Prostate gland (tissue), 2 donors: ENCODE data around the gene KRTAP3-1. TPM values are rescaled to one million over a fixed set of nuclear protein-coding genes. Genes with fewer than 3 reads are reported as not detected.

ENCODE experiments used
- DNase-seq: peaks from one replicate; pipeline ENCODE4 v3.0.0-alpha.2; 2019; ENCODE audit warnings: low spot score
- H3K27ac ChIP-seq, 2 donors: fragments of 200-600 bp; sonication (generic); 2 replicates each; pipeline ENCODE4 v1.5.1; 2017 to 2019
- H3K27me3 ChIP-seq: fragments of 200-600 bp; sonication (generic); replicated peaks from 2 replicates; pipeline ENCODE4 v1.5.1; 2019; ENCODE audit not compliant: insufficient read depth
- H3K36me3 ChIP-seq, 2 donors: fragments of 200-600 bp; sonication (generic); 1 replicate in 1 of 2; 2 replicates in 1 of 2; pipeline versions ENCODE4 v1.5.1 to v1.8.1; 2017 to 2019
- H3K4me1 ChIP-seq: fragments of 200-600 bp; sonication (generic); replicated peaks from 2 replicates; pipeline ENCODE4 v1.5.1; 2019
- H3K4me3 ChIP-seq, 2 donors: fragments of 200-600 bp; sonication (generic); 2 replicates each; pipeline ENCODE4 v1.5.1; 2017 to 2019
- H3K9me3 ChIP-seq: fragments of 200-600 bp; sonication (generic); 2 replicates; pipeline ENCODE4 v1.5.1; 2017
- CTCF ChIP-seq, 4 experiments: fragments of 200-600 bp in 2 of 4; fragments of 450-650 bp in 2 of 4; sonication (generic) in 2 of 4; IDR thresholded peaks; 1 replicate in 3 of 4; 2 replicates in 1 of 4; pipeline ENCODE4 v1.5.1; 2016 to 2019; ENCODE audit warnings: antibody characterized with exemption in 4 of 4, mild to moderate bottlenecking in 2 of 4, moderate library complexity in 2 of 4
- POLR2A ChIP-seq: fragments of 450-650 bp; IDR thresholded peaks from one replicate; pipeline ENCODE4 v1.6.1; 2016; ENCODE audit warnings: antibody characterized with exemption, mild to moderate bottlenecking
- POLR2AphosphoS5 ChIP-seq: sonication (generic); formaldehyde crosslinking; IDR thresholded peaks from one replicate; pipeline ENCODE4 v1.6.1; 2017; ENCODE audit warnings: antibody characterized with exemption
- WGBS: methylation state at CpG from one replicate; pipeline ENCODE4 v1.1.5; 2018; 5-methylcytosine and 5-hydroxymethylcytosine counted together
- intact Hi-C: fragments of 100-400 bp; cut with DNase I; formaldehyde crosslinking; loops from one replicate; pipeline ENCODE4 v1.14.2; 2022
- total RNA-seq, 2 donors: library from RNA; depleted of rRNA; stranded (reverse); fragments of >200 nt; gene quantifications; one replicate each; pipeline ENCODE4 v1.1.0, GENCODE V29; 2016

The KRTAP3-1 gene
- total RNA-seq, 2 donors from 2014 or later = not detected

- TF ChIP-seq POLR2A (no peak), POLR2AphosphoS5 (no peak), CTCF (IDR thresholded peaks at IDR 0.05) (no peak)
- intact Hi-C loops = no loop called here
- H3K9me3 ChIP-seq = no peaks in the 10 kb centered on the region
- no peaks in the 10 kb centered on the region for H3K27me3 ChIP-seq
- no peak within 1 kb of the TSS for H3K4me3 ChIP-seq
- H3K27ac ChIP-seq = no peak within 1 kb of the TSS
- 72% methylated on average over 1 of the region's 1 CpG for WGBS
- H3K36me3 ChIP-seq = no peaks in the 10 kb centered on the region
- no peak for DNase-seq
- no peaks in the 10 kb centered on the region for H3K4me1 ChIP-seq
Observed at GRCh38 chr17:40966848-40967247, 42.1 kb downstream of the KRTAP3-1 start, which contains the start of gene KRT39. KRT39 (minus strand) TSS chr17:40966948; CDS start chr17:40966856, 92 bp downstream.

GRCh38 chr17:40963838-40964237 is 45.1 kb downstream of the KRTAP3-1 start:
- no peaks in the 10 kb centered on the region for H3K4me1 ChIP-seq
- TF ChIP-seq POLR2AphosphoS5 (no peak), POLR2A (no peak), CTCF (IDR thresholded peaks at IDR 0.05) (peak in 3 of 4 experiments; percentile 39 to 47 (median 43))
- H3K9me3 ChIP-seq = no peaks in the 10 kb centered on the region
- H3K27me3 ChIP-seq = no peaks in the 10 kb centered on the region
- H3K27ac ChIP-seq = no peak overlapping the region
- DNase-seq = no peak
- intact Hi-C loops = no loop called here
- no peak overlapping the region for H3K4me3 ChIP-seq
- no peaks in the 10 kb centered on the region for H3K36me3 ChIP-seq
- WGBS = 69% methylated on average over 1 of the region's 1 CpG

GRCh38 chr17:40962059-40962561 is 46.8 kb downstream of the KRTAP3-1 start:
- intact Hi-C loops = no loop called here
- no peaks in the 10 kb centered on the region for H3K27me3 ChIP-seq
- 60% methylated on average over 4 of the region's 4 CpGs for WGBS

GRCh38 chr17:40961591-40961990 is 47.3 kb downstream of the KRTAP3-1 start:
- peak overlapping the region; percentile 25 to 32 for H3K27ac ChIP-seq
- no peaks in the 10 kb centered on the region for H3K27me3 ChIP-seq
- H3K4me1 ChIP-seq = no peaks in the 10 kb centered on the region
- WGBS = 9% methylated on average over 1 of the region's 1 CpG
- no peak overlapping the region for H3K4me3 ChIP-seq
- intact Hi-C loops = no loop called here
- H3K9me3 ChIP-seq = no peaks in the 10 kb centered on the region
- TF ChIP-seq POLR2A (no peak), POLR2AphosphoS5 (no peak), CTCF (IDR thresholded peaks at IDR 0.05) (no peak)
- H3K36me3 ChIP-seq = no peaks in the 10 kb centered on the region
- no peak for DNase-seq

More at GRCh38 chr17:40962059-40962561, 46.8 kb downstream of the KRTAP3-1 start:
- no peaks in the 10 kb centered on the region for H3K36me3 ChIP-seq
- H3K4me1 ChIP-seq = no peaks in the 10 kb centered on the region
- H3K9me3 ChIP-seq = no peaks in the 10 kb centered on the region
- TF ChIP-seq POLR2AphosphoS5 = no peak
- no peak for TF ChIP-seq POLR2A
- TF ChIP-seq CTCF (IDR thresholded peaks at IDR 0.05) = no peak
- peak overlapping the region; percentile 25 to 32 for H3K27ac ChIP-seq
- DNase-seq = no peak
- no peak overlapping the region for H3K4me3 ChIP-seq

GRCh38 chr17:40960144-40960543 is 48.8 kb downstream of the KRTAP3-1 start:
- DNase-seq = no peak
- Histone ChIP-seq H3K27me3 (no peaks in the 10 kb centered on the region), H3K27ac (no peak overlapping the region), H3K36me3 (no peaks in the 10 kb centered on the region), H3K9me3 (no peaks in the 10 kb centered on the region), H3K4me1 (no peaks in the 10 kb centered on the region), H3K4me3 (no peak overlapping the region)
- WGBS = 79% methylated on average over 10 of the region's 10 CpGs
- TF ChIP-seq POLR2AphosphoS5 (no peak), CTCF (IDR thresholded peaks at IDR 0.05) (no peak), POLR2A (no peak)
- intact Hi-C loops = no loop called here
